SK-N-SH treated with all-trans-retinoic acid at 6 μM for 48 hours (cell line): Measurements from ENCODE around the gene PCIF1.
"Not testable (repeated sequence)": the region's sequence is repeated elsewhere in the genome, so short reads cannot be mapped to it uniquely, and the experiment has no call there.

ENCODE experiments used
- ATAC-seq: fragments of 200-7000 bp; cut with Tn5 transposase; 3 replicates; pipeline ENCODE4 v1.9.1; 2020; ENCODE audit warnings: mild to moderate bottlenecking, moderate library complexity
- ARNTL ChIP-seq: fragments of 450-650 bp; formaldehyde crosslinking; IDR thresholded peaks from 2 replicates; pipeline ENCODE4 v1.5.0; 2020; ENCODE audit warnings: low read depth, mild to moderate bottlenecking, moderate library complexity, borderline replicate concordance
- BACH2 ChIP-seq: fragments of 250-450 bp; sonication (Bioruptor Pico); IDR thresholded peaks from 2 replicates; pipeline ENCODE4 v1.9.0; 2021; ENCODE audit warnings: mild to moderate bottlenecking, borderline replicate concordance
- CSDC2 ChIP-seq: fragments of 250-450 bp; sonication (Bioruptor Pico); IDR thresholded peaks from 2 replicates; pipeline ENCODE4 v1.5.0; 2020; ENCODE audit warnings: mild to moderate bottlenecking, moderate library complexity
- ESRRG ChIP-seq: fragments of 250-450 bp; sonication (Bioruptor Pico); IDR thresholded peaks from 2 replicates; pipeline ENCODE4 v1.6.1; 2021; ENCODE audit warnings: mild to moderate bottlenecking
- GLIS3 ChIP-seq: fragments of 250-450 bp; sonication (Bioruptor Pico); IDR thresholded peaks from 2 replicates; pipeline ENCODE4 v1.5.0; 2020; ENCODE audit warnings: mild to moderate bottlenecking, moderate library complexity
- ISL1 ChIP-seq: fragments of 250-450 bp; sonication (Bioruptor Pico); IDR thresholded peaks from 2 replicates; pipeline ENCODE4 v2.1.2; 2022; ENCODE audit warnings: mild to moderate bottlenecking, moderate library complexity
- OSR1 ChIP-seq: fragments of 250-450 bp; sonication (Bioruptor Pico); IDR thresholded peaks from 2 replicates; pipeline ENCODE4 v1.8.0; 2022; ENCODE audit warnings: moderate library complexity, mild to moderate bottlenecking, inconsistent platforms
- PPARA ChIP-seq: fragments of 250-450 bp; sonication (Bioruptor Pico); IDR thresholded peaks from 2 replicates; pipeline ENCODE4 v1.5.0; 2020; ENCODE audit warnings: mild to moderate bottlenecking, borderline replicate concordance
- RARB ChIP-seq: fragments of 250-450 bp; sonication (Bioruptor Pico); IDR thresholded peaks from 2 replicates; pipeline ENCODE4 v1.8.0; 2021; ENCODE audit warnings: mild to moderate bottlenecking, moderate library complexity
- SNAI2 ChIP-seq: fragments of 250-450 bp; sonication (Bioruptor Pico); IDR thresholded peaks from 2 replicates; pipeline ENCODE4 v1.5.0; 2020; ENCODE audit warnings: mild to moderate bottlenecking, moderate library complexity
- TCF4 ChIP-seq: fragments of 250-450 bp; sonication (Bioruptor Pico); IDR thresholded peaks from 2 replicates; pipeline ENCODE4 v1.8.0; 2021; ENCODE audit warnings: mild to moderate bottlenecking, moderate library complexity, borderline replicate concordance
- TOX ChIP-seq: fragments of 250-450 bp; sonication (Bioruptor Pico); IDR thresholded peaks from 2 replicates; pipeline ENCODE4 v1.8.0; 2021; ENCODE audit warnings: mild to moderate bottlenecking, moderate library complexity, borderline replicate concordance
- ZC3H10 ChIP-seq: fragments of 250-450 bp; sonication (Bioruptor Pico); IDR thresholded peaks from 2 replicates; pipeline ENCODE4 v1.5.1; 2021; ENCODE audit warnings: mild to moderate bottlenecking, moderate library complexity
- ZFP3 ChIP-seq: fragments of 250-450 bp; sonication (Bioruptor Pico); IDR thresholded peaks from 2 replicates; pipeline ENCODE4 v1.5.0; 2020; ENCODE audit warnings: mild to moderate bottlenecking, moderate library complexity
- ZFP30 ChIP-seq: fragments of 450-650 bp; formaldehyde crosslinking; IDR thresholded peaks from 2 replicates; pipeline ENCODE4 v1.5.0; 2022; ENCODE audit warnings: mild to moderate bottlenecking, moderate library complexity
- ZNF565 ChIP-seq: fragments of 450-650 bp; formaldehyde crosslinking; conservative IDR thresholded peaks from 2 replicates; pipeline ENCODE4 v1.5.0; 2020; ENCODE audit warnings: low read depth, mild to moderate bottlenecking, moderate library complexity
- ZNF70 ChIP-seq: fragments of 450-650 bp; formaldehyde crosslinking; IDR thresholded peaks from 2 replicates; pipeline ENCODE4 v1.5.0; 2020; ENCODE audit warnings: mild to moderate bottlenecking, moderate library complexity
- ZNF8 ChIP-seq: fragments of 450-650 bp; formaldehyde crosslinking; IDR thresholded peaks from 2 replicates; pipeline ENCODE4 v1.5.0; 2020; ENCODE audit warnings: mild to moderate bottlenecking, moderate library complexity
- TF ChIP-seq, protein P1 (sequence below): fragments of 250-450 bp; sonication (Bioruptor Pico); IDR thresholded peaks from 2 replicates; pipeline ENCODE4 v1.5.0; 2020; ENCODE audit warnings: mild to moderate bottlenecking, moderate library complexity
- TF ChIP-seq, protein P2 (sequence below): fragments of 250-450 bp; sonication (Bioruptor Pico); IDR thresholded peaks from 2 replicates; pipeline ENCODE4 v1.5.1; 2020; ENCODE audit warnings: low read depth, mild to moderate bottlenecking, moderate library complexity
- TF ChIP-seq, protein P3 (sequence below): fragments of 250-450 bp; sonication (Bioruptor Pico); IDR thresholded peaks from 2 replicates; pipeline ENCODE4 v1.8.0; 2021; ENCODE audit warnings: low read depth, mild to moderate bottlenecking, moderate library complexity, borderline replicate concordance
- TF ChIP-seq, protein P4 (sequence below): fragments of 250-450 bp; sonication (Bioruptor Pico); IDR thresholded peaks from 2 replicates; pipeline ENCODE4 v1.5.1; 2021; ENCODE audit warnings: mild to moderate bottlenecking, moderate library complexity
- TF ChIP-seq, protein P5 (sequence below): fragments of 250-450 bp; sonication (Bioruptor Pico); IDR thresholded peaks from 2 replicates; pipeline ENCODE4 v1.8.0; 2020; ENCODE audit warnings: mild to moderate bottlenecking, moderate library complexity, borderline replicate concordance

PCIF1 gene

DNA sequence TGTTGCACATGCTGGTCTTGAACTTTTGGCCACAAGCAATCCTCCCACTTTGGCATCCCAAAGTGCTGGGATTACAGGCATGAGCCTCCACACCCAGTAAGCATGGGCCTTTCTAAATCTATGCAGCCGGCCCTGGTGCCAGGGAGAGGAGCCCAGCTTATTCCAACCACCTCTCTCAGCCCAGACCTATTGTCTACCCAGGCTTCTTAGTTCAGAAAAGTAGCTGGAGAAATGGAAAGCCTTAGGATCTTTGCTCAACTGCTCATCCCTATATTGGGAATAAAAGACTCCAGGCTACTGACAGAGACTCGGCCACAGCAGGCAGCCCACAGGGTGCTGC, 7.8 kb upstream of the PCIF1 start:
- TF ChIP-seq ISL1 (CRISPR knock-in tag) (no peak), ZNF565 (no peak), ESRRG (no peak), ZNF70 (CRISPR knock-in tag) (no peak), ARNTL (no peak), OSR1 (no peak), ZFP3 (CRISPR knock-in tag) (no peak), GLIS3 (CRISPR knock-in tag) (no peak), ZFP30 (CRISPR knock-in tag) (no peak), PPARA (CRISPR knock-in tag) (no peak), TCF4 (CRISPR knock-in tag) (no peak), CSDC2 (no peak), SNAI2 (CRISPR knock-in tag) (no peak)
- TF ChIP-seq, protein P1, sequence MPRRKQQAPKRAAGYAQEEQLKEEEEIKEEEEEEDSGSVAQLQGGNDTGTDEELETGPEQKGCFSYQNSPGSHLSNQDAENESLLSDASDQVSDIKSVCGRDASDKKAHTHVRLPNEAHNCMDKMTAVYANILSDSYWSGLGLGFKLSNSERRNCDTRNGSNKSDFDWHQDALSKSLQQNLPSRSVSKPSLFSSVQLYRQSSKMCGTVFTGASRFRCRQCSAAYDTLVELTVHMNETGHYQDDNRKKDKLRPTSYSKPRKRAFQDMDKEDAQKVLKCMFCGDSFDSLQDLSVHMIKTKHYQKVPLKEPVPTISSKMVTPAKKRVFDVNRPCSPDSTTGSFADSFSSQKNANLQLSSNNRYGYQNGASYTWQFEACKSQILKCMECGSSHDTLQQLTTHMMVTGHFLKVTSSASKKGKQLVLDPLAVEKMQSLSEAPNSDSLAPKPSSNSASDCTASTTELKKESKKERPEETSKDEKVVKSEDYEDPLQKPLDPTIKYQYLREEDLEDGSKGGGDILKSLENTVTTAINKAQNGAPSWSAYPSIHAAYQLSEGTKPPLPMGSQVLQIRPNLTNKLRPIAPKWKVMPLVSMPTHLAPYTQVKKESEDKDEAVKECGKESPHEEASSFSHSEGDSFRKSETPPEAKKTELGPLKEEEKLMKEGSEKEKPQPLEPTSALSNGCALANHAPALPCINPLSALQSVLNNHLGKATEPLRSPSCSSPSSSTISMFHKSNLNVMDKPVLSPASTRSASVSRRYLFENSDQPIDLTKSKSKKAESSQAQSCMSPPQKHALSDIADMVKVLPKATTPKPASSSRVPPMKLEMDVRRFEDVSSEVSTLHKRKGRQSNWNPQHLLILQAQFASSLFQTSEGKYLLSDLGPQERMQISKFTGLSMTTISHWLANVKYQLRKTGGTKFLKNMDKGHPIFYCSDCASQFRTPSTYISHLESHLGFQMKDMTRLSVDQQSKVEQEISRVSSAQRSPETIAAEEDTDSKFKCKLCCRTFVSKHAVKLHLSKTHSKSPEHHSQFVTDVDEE = no peak
- TF ChIP-seq, protein P2, sequence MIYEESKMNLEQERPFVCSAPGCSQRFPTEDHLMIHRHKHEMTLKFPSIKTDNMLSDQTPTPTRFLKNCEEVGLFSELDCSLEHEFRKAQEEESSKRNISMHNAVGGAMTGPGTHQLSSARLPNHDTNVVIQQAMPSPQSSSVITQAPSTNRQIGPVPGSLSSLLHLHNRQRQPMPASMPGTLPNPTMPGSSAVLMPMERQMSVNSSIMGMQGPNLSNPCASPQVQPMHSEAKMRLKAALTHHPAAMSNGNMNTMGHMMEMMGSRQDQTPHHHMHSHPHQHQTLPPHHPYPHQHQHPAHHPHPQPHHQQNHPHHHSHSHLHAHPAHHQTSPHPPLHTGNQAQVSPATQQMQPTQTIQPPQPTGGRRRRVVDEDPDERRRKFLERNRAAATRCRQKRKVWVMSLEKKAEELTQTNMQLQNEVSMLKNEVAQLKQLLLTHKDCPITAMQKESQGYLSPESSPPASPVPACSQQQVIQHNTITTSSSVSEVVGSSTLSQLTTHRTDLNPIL = no peak
- TF ChIP-seq, protein P3, sequence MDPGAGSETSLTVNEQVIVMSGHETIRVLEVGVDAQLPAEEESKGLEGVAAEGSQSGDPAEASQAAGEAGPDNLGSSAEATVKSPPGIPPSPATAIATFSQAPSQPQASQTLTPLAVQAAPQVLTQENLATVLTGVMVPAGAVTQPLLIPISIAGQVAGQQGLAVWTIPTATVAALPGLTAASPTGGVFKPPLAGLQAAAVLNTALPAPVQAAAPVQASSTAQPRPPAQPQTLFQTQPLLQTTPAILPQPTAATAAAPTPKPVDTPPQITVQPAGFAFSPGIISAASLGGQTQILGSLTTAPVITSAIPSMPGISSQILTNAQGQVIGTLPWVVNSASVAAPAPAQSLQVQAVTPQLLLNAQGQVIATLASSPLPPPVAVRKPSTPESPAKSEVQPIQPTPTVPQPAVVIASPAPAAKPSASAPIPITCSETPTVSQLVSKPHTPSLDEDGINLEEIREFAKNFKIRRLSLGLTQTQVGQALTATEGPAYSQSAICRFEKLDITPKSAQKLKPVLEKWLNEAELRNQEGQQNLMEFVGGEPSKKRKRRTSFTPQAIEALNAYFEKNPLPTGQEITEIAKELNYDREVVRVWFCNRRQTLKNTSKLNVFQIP (CRISPR knock-in tag) = no peak
- TF ChIP-seq, protein P4, sequence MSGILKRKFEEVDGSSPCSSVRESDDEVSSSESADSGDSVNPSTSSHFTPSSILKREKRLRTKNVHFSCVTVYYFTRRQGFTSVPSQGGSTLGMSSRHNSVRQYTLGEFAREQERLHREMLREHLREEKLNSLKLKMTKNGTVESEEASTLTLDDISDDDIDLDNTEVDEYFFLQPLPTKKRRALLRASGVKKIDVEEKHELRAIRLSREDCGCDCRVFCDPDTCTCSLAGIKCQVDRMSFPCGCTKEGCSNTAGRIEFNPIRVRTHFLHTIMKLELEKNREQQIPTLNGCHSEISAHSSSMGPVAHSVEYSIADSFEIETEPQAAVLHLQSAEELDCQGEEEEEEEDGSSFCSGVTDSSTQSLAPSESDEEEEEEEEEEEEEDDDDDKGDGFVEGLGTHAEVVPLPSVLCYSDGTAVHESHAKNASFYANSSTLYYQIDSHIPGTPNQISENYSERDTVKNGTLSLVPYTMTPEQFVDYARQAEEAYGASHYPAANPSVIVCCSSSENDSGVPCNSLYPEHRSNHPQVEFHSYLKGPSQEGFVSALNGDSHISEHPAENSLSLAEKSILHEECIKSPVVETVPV = no peak
- TF ChIP-seq, all 23 proteins: peak for 0
- ATAC-seq = no peak; the same call in 2 of the 3 replicates

DNA sequence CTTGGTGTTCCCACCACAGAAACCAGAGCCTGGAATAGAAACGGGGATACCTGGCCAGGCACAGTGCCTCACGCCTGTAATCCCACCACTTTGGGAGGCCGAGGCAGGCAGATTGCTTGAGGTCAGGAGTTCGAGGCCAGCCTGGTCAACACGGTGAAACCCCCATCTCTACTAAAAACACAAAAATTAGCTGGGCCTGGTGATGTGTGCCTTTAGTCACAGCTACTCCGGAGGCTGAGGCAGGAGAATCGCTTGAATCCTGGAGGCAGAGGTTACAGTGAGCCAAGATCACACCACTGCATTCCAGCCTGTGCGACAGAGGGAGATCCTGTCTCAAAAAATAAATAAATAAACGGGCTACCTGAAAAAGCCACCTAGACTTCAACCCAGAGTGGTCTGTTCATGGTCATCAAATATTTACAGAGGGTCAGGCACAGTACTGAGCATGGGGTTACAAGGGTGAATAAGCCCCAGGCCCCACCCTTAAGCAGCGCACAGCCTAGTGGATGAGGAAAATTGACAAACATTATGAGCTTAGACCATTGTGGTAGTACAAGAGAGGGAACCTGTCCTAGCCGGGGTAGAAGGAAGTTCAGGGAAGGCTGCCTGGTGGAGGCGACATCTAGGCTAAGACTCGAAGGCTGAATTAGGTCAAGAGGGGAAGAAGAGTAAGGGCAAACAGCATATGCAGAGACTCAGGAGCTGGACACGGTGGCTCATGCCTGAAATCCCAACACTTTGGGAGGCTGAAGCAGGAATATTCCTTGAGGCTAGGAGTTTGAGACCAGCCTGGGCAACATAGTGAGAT, 7.2 kb upstream of the PCIF1 start:
- ATAC-seq = peak; percentile 12; the same call in 1 of the 3 replicates
- TF ChIP-seq, protein P5, sequence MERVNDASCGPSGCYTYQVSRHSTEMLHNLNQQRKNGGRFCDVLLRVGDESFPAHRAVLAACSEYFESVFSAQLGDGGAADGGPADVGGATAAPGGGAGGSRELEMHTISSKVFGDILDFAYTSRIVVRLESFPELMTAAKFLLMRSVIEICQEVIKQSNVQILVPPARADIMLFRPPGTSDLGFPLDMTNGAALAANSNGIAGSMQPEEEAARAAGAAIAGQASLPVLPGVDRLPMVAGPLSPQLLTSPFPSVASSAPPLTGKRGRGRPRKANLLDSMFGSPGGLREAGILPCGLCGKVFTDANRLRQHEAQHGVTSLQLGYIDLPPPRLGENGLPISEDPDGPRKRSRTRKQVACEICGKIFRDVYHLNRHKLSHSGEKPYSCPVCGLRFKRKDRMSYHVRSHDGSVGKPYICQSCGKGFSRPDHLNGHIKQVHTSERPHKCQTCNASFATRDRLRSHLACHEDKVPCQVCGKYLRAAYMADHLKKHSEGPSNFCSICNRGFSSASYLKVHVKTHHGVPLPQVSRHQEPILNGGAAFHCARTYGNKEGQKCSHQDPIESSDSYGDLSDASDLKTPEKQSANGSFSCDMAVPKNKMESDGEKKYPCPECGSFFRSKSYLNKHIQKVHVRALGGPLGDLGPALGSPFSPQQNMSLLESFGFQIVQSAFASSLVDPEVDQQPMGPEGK = no peak
- TF ChIP-seq TOX (CRISPR knock-in tag) (no peak), ZFP30 (CRISPR knock-in tag) (no peak), ZNF70 (CRISPR knock-in tag) (no peak), GLIS3 (CRISPR knock-in tag) (no peak), ZFP3 (CRISPR knock-in tag) (no peak), ZNF8 (CRISPR knock-in tag) (no peak), ISL1 (CRISPR knock-in tag) (no peak), ZNF565 (no peak), SNAI2 (CRISPR knock-in tag) (no peak), CSDC2 (no peak), ZC3H10 (CRISPR knock-in tag) (no peak), TCF4 (CRISPR knock-in tag) (no peak), RARB (CRISPR knock-in tag) (no peak), ARNTL (no peak), BACH2 (CRISPR knock-in tag) (no peak)
- TF ChIP-seq, protein P1 = no peak
- TF ChIP-seq, protein P2 = no peak
- TF ChIP-seq, protein P4 = no peak

DNA sequence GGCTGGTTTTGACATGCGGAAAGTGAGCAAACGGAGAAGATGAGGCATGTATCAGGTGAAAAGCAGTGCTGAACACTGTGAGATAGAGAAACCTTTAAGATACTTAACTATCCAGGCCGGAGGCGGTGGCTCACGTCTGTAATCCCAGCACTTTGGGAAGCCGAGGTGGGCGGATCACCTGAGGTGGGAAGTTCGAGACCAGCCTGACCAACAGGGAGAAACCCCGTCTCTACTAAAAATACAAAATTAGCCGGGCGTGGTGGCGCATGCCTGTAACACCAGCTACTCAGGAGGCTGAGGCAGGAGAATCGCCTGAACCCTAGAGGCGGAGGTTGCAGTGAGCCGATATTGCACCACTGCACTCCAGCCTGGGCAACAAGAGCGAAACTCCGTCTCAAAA, 2.8 kb upstream of the PCIF1 start:
- not testable (repeated sequence) for ATAC-seq
